GM13976 (cell line): ENCODE measurements around the gene ZNF234.
"Not testable (repeated sequence)": the region's sequence is repeated elsewhere in the genome, so short reads cannot be mapped to it uniquely, and the experiment has no call there.

Source experiments
- DNase-seq: peaks from one replicate; pipeline ENCODE4 v3.0.0; 2012; ENCODE audit warnings: low spot score
- CTCF ChIP-seq: IDR thresholded peaks from 2 replicates; pipeline ENCODE4 v1.5.1; 2012; ENCODE audit warnings: borderline replicate concordance, mild to moderate bottlenecking; ENCODE audit not compliant: insufficient read depth; ENCODE audit errors: extremely low read depth, missing control alignments, control extremely low read depth
- in situ Hi-C: fragments of 300-500 bp; cut with MboI; formaldehyde crosslinking; loops from one replicate; pipeline ENCODE4 v1.12.0; 2022; ENCODE audit warnings: low sequenced_read_pairs, mixed read lengths, inconsistent platforms; ENCODE audit not compliant: unreplicated experiment

Gene ZNF234

GRCh38 chr19:44180968-44181367 lies 39.6 kb downstream of the ZNF234 start:
- in situ Hi-C loops: no loop called here
- DNase-seq: no peak

GRCh38 chr19:44182145-44182544 lies 40.8 kb downstream of the ZNF234 start:
- TF ChIP-seq CTCF: no peak
- in situ Hi-C loops: no loop called here
- no peak for DNase-seq

More at GRCh38 chr19:44180968-44181367, 39.6 kb downstream of the ZNF234 start:
- TF ChIP-seq CTCF: no peak

GRCh38 chr19:44190020-44190419 lies 48.7 kb downstream of the ZNF234 start:
- DNase-seq: no peak
- no peak for TF ChIP-seq CTCF
- in situ Hi-C loops: no loop called here

- no peak for DNase-seq
- no peak for TF ChIP-seq CTCF
- in situ Hi-C loops: no loop called here
Measured at GRCh38 chr19:44192127-44192526, 50.8 kb downstream of the ZNF234 start.

GRCh38 chr19:44196772-44197171 lies 55.4 kb downstream of the ZNF234 start:
- DNase-seq: no peak
- no peak for TF ChIP-seq CTCF
- in situ Hi-C loops: no loop called here

GRCh38 chr19:44202470-44202869 lies 61.1 kb downstream of the ZNF234 start:
- TF ChIP-seq CTCF: no peak

GRCh38 chr19:44202974-44203373 lies 61.6 kb downstream of the ZNF234 start:
- DNase-seq: no peak
- in situ Hi-C loops: no loop called here
- no peak for TF ChIP-seq CTCF

More at GRCh38 chr19:44202470-44202869, 61.1 kb downstream of the ZNF234 start:
- no peak for DNase-seq
- in situ Hi-C loops: no loop called here

GRCh38 chr19:44203877-44204276 lies 62.5 kb downstream of the ZNF234 start:
- in situ Hi-C loops, DNase-seq: not testable (repeated sequence)
